ENCODE data around the gene CNPY3.

- TF ChIP-seq CTCF (IDR thresholded peaks at IDR 0.05) (no peak), POLR2A (IDR thresholded peaks at IDR 0.05) (no peak)
Measured at GRCh38 chr6:42909835-42910234, 19.4 kb upstream of the CNPY3 start.

Measured in testis (tissue), 2 donors.